Eye (tissue), 1 donor: ENCODE results near the gene OR4S2.

Experiments
- DNase-seq: peaks from one replicate; pipeline ENCODE4 v3.0.0-alpha.2; 2015

Gene OR4S2, protein sequence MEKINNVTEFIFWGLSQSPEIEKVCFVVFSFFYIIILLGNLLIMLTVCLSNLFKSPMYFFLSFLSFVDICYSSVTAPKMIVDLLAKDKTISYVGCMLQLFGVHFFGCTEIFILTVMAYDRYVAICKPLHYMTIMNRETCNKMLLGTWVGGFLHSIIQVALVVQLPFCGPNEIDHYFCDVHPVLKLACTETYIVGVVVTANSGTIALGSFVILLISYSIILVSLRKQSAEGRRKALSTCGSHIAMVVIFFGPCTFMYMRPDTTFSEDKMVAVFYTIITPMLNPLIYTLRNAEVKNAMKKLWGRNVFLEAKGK

DNA sequence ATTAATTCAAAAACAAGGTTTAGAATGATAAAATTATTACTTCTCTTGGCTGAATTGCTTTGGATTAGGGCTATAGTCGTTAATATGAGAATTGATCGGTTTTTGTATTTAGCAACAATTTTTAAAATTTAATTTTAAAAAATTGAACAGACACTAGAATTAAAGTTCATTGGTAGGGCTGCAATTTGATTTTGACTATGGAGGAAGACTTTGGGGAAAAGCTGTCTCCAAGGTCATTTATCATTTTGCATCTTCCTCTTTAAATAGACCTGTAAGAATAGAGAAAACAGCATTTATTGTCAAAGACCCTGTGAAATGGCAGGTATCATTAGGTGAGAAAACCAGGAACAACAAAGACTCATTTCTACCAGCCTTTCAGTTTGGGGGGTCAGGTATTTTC is at the start of gene OR4S2:
Gene OR4S2, plus strand, starts transcription at position 301 of the 400 bp plus-strand sequence. CDS start 2,577 bp downstream, outside the sequence.
- DNase-seq, result no peak

DNA sequence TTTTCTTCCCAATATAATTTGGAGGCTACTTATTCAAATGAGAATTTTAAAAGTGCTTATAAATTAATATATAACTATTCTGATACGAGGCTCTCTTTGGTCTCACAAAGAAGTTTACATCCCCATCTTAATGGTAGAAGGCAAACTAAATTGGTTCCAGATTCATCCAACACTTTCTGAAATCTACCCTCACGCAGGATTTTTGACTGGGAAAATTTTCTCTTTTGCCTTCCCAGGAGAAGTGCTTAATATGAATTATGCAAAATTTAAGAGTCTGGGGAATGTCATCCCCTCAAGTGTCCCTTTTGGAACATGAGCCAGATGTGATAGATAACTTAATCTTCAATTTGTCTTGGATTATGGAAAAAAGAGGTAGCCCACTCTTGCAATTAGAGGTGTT is 40.6 kb upstream of the OR4S2 start, which contains the start of gene OR4C11:
Gene OR4C11, minus strand, starts transcription at position 101 of the 400 bp plus-strand sequence. CDS start 3,272 bp downstream, outside the sequence.
- DNase-seq, result no peak

DNA sequence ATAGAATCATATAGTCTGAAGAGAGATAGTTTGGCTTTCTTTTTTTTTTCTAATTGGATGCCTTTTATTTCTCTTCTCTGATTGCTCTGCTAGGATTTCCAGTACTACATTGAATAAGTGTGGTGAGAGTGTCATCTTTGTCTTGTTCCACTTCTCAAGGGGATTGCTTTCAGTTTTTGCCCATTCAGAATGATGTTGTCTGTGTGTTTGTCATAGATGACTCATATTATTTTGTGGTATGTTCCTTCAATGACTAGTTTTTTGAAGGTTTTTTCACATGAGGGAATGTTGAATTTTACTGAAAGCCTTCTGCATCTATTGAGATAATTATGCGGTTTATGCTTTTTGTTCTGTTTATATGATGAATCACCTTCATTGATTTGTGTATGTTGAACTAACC is 23.6 kb upstream of the OR4S2 start:
- no peak for DNase-seq

GRCh38 chr11:55634813-55635212 is 13.3 kb upstream of the OR4S2 start, which contains the start of gene OR4P4:
TSS of gene OR4P4 (plus strand) at chr11:55635113.
- DNase-seq, result no peak

GRCh38 chr11:55652560-55652959 is 4.4 kb downstream of the OR4S2 start:
- no peak for DNase-seq

GRCh38 chr11:55655096-55655495 is 7.0 kb downstream of the OR4S2 start:
- no peak for DNase-seq

- DNase-seq, result no peak
Observed at GRCh38 chr11:55658031-55658573, 10.0 kb downstream of the OR4S2 start.

DNA sequence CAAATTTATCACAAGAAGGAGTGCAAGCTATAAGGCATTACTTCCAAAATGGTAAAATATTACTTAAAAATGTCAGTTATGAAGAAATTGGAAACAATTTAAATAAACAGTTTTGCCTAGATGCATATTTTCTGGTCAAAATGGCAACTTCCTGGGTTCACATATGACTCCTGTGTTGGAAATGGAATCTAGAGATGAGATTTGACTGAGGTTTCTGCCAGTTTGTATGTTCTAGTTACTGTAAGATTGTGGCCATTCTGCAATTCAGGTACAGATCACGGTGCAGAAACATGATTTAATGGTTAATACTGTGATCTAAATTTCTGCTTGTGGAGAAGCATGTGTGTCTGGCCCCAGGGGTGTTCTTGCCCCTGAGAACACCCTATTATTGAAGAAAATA is 10.5 kb downstream of the OR4S2 start:
- no peak for DNase-seq

- DNase-seq, result no peak
Observed at GRCh38 chr11:55661901-55662300, 13.8 kb downstream of the OR4S2 start, which contains the start of gene OR4C6. TSS of gene OR4C6 (plus strand) at chr11:55662201. CDS start at chr11:55665167, 2,966 bp downstream.

DNA sequence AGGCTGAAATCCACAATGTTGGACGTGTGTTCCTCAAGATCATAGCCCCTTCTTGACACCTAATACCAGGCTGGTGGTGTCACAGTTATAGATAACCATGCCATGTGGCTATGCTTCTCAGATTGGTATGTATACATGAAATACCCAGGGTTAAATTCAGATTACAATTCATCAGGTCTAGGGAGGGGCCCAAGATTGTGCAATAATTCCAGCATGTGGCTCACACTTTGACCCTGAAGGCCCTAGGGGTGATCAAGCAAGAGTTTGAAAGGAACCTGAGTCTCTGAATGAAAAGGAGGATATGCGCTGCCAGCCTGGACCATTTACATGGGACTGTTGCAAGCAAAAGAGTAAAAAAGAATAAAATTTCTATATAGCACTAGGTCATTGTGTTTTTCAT is 21.2 kb downstream of the OR4S2 start:
- DNase-seq, result no peak

DNA sequence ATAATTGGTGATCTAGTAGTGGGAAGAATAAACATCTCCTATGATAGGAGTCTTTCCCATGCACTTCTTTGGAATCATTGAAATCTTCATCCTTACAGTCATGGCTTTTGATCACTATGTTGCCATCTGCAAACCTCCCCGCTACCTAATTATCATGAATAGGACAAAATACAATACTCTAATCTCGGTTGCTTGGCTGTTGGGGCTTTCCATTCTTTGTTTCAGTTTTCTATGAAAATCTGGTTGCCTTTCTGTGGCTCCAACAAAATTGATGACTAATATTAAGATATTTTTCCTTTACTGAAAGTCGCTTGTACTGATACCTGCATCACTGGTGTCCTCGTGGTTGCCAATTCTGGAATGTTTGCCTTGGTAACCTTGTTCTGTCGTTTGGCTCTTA is 25.7 kb downstream of the OR4S2 start:
- DNase-seq, result no peak

DNA sequence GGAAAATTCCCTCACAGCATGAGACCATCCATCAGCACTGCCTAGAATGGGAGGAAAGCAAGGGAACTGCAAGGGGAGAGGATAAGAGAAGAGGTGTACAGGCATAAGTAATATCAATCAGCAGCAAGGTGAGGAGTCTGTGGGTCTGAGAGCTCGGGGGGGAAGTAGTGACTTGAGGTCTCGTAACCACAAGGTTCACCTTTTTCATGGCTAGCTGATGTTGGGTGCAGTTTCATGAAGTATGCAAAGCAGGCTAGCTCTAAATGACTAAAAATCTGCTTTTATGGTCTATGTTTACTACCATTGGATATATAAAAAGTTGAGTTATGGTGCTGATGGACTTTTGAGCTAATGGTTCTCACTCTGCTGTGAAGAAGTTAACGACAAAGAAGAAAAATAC is 49.7 kb downstream of the OR4S2 start:
- DNase-seq, result no peak

DNA sequence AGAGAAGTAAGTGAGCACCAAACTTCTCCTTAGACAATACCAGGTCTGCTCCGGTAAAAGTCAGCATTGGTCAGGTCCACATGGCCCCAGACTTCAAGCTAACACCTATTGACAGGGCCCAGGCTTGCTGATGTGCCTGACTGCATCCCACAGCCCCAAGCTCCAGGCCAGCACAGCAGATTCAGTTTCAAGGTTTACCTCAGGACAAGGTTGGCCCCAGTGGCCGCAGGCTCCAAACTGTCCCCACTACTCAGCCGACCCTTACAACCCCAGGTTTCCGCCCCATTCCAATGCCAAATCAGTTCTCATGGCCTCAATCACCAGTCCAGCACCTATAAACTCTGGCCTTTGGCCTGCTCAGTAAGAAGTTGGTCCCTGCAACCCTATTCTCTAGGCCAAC is 53.3 kb downstream of the OR4S2 start:
- DNase-seq, result no peak
